Cardiac muscle cell (in vitro differentiated cells and primary cell): ENCODE data around the gene CLEC4D. TPM values are rescaled to one million over a fixed set of nuclear protein-coding genes. Genes with fewer than 3 reads are reported as not detected.
"Not testable (repeated sequence)": the region's sequence is repeated elsewhere in the genome, so short reads cannot be mapped to it uniquely, and the experiment has no call there.

Experiments used
- DNase-seq, 2 donors: peaks; one replicate each; pipeline versions ENCODE4 v3.0.0 to v3.0.0-alpha.2; 2010 to 2017; ENCODE audit warnings: low read depth in 1 of 2, low spot score in 1 of 2
- H3K27ac ChIP-seq: fragments of 200-600 bp; sonication (generic); 2 replicates; pipeline ENCODE4 v1.5.1; 2016
- H3K27me3 ChIP-seq: fragments of 200-600 bp; sonication (generic); 2 replicates; pipeline ENCODE4 v1.6.0; 2016; ENCODE audit warnings: control low read depth
- H3K36me3 ChIP-seq: fragments of 200-600 bp; sonication (generic); 2 replicates; pipeline ENCODE4 v1.5.1; 2016; ENCODE audit warnings: control low read depth
- H3K4me1 ChIP-seq: fragments of 200-600 bp; sonication (generic); 2 replicates; pipeline ENCODE4 v1.8.1; 2017; ENCODE audit warnings: low read depth, mild to moderate bottlenecking, mixed run types
- H3K4me3 ChIP-seq: fragments of 200-600 bp; sonication (generic); 2 replicates; pipeline ENCODE4 v1.5.1; 2016; ENCODE audit warnings: mild to moderate bottlenecking
- H3K9me3 ChIP-seq: fragments of 200-600 bp; sonication (generic); 2 replicates; pipeline ENCODE4 v1.5.1; 2017; ENCODE audit warnings: low read depth, mild to moderate bottlenecking, control low read depth
- polyA plus RNA-seq: library from polyadenylated mRNA; unstranded; fragments of >200 nt; fragmentation: Nextera tagmentation; extraction: Ambion mirVana; gene quantifications from 2 replicates; pipeline ENCODE4 v1.2.1, GENCODE V29; 2016
- total RNA-seq: library from RNA; depleted of rRNA; stranded (reverse); fragments of >200 nt; gene quantifications from 2 replicates; pipeline ENCODE4 v1.2.3, GENCODE V29; 2016
- TF ChIP-seq, protein P1 (sequence below): IDR thresholded peaks from 2 replicates; pipeline ENCODE4 v1.5.1; 2012; ENCODE audit warnings: low read depth, mild to moderate bottlenecking, low read length

Gene CLEC4D
- total and polyA plus RNA-seq, 2 experiments from 2014 or later, result 0.45 TPM; not detected in 1

DNA sequence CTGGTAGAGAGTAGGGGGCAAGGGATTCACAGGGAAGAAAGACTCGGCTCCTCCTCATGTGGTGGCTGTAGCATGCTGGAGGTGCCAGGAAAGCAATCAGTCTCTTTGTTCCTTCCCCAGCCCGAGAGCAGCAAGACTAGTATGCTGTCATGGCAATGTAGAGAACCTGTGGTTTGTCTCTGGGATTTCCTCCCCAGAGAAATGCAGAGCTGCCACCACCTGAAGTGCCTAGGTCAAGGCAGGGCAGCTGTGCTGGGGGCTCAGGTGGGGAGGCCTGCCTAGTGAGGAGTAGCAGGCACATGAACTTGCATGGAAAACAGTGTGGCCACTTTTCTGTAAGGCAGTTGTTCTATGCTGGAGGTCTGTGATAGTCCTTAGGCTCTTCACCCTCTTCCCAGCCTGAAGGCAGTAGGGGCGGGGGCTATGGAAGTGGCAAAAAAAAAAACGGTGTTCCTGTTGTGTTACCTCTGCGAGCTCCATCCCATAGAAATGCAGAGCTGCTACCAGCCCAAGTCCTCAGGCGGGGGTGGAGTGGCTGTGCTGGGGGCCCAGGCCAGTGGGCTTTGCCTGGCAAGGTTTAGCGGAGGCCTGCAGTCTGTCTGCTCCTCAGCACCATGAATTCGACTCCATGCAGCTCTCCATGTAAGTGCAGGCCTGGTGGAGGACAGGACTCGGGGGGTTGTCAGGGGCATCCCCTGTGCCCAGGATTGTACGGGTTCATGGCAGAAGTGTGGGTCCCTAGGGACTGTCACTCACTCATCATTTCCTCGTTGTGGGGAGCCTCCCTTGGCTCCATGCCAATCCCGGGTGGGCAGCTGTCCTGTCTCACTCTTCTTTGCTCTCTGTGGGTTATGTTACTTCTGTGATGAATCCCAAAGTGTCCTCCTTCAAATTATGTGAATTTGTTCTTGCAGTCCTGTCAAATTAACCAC, 4.1 kb upstream of the CLEC4D start:
- Histone ChIP-seq H3K4me3 (no peak overlapping the region), H3K9me3 (no peaks in the 10 kb centered on the region), H3K36me3 (no peaks in the 10 kb centered on the region), H3K4me1 (peaks cover 7% of the 10 kb centered on the region), H3K27ac (no peak overlapping the region), H3K27me3 (no peaks in the 10 kb centered on the region)
- peak in 1 of 2 donors; percentile 6 for DNase-seq
- TF ChIP-seq, protein P1, sequence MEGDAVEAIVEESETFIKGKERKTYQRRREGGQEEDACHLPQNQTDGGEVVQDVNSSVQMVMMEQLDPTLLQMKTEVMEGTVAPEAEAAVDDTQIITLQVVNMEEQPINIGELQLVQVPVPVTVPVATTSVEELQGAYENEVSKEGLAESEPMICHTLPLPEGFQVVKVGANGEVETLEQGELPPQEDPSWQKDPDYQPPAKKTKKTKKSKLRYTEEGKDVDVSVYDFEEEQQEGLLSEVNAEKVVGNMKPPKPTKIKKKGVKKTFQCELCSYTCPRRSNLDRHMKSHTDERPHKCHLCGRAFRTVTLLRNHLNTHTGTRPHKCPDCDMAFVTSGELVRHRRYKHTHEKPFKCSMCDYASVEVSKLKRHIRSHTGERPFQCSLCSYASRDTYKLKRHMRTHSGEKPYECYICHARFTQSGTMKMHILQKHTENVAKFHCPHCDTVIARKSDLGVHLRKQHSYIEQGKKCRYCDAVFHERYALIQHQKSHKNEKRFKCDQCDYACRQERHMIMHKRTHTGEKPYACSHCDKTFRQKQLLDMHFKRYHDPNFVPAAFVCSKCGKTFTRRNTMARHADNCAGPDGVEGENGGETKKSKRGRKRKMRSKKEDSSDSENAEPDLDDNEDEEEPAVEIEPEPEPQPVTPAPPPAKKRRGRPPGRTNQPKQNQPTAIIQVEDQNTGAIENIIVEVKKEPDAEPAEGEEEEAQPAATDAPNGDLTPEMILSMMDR, result no peak

DNA sequence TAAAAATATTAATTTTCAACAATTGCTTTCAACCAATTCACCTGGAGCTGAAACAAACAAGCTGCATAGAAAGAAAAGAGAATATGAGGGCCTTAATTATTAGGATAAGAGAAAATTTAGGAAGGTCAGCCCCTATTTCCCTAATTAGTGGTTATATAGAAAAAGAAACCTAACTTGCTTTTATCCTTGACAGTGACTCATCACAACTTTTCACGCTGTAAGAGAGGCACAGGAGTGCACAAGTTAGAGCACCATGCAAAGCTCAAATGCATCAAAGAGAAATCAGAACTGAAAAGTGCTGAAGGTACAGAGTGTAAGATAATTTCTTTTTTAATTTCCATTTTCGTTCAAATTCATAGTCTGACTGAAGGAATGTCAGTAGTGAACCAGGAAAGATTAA, 4.7 kb downstream of the CLEC4D start:
- TF ChIP-seq, protein P1, result no peak

DNA sequence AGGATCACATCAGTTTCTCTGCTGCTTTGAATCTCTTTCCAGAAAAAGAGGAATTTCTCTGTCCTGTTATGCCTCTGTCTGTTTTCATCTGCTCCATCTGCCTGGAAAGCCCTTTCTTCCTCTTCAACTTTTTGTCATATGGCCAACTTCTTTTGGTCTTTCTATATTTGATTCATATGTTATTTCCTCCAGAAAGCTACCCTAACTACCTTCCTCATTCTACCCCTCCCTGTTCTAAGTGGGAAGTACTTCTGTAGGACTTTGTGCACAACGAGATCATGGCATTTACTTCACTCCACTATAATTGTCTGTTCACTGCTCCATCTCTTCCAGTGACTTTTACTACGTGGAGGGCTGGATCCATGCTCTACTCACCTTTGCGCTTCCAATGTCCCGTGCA, 5.9 kb downstream of the CLEC4D start:
- no peak overlapping the region for H3K27ac ChIP-seq
- DNase-seq, result no peak
- TF ChIP-seq, protein P1, result no peak
- no peaks in the 10 kb centered on the region for H3K36me3 ChIP-seq
- no peaks in the 10 kb centered on the region for H3K27me3 ChIP-seq
- H3K4me3 ChIP-seq, result no peak overlapping the region
- H3K9me3 ChIP-seq, result no peaks in the 10 kb centered on the region
- H3K4me1 ChIP-seq, result no peaks in the 10 kb centered on the region

More for the DNA sequence above, 4.7 kb downstream of the CLEC4D start:
- H3K4me3 ChIP-seq, result no peak overlapping the region
- no peak overlapping the region for H3K27ac ChIP-seq
- H3K27me3 ChIP-seq, result no peaks in the 10 kb centered on the region
- no peaks in the 10 kb centered on the region for H3K4me1 ChIP-seq
- H3K36me3 ChIP-seq, result no peaks in the 10 kb centered on the region
- DNase-seq, result no peak
- H3K9me3 ChIP-seq, result no peaks in the 10 kb centered on the region

DNA sequence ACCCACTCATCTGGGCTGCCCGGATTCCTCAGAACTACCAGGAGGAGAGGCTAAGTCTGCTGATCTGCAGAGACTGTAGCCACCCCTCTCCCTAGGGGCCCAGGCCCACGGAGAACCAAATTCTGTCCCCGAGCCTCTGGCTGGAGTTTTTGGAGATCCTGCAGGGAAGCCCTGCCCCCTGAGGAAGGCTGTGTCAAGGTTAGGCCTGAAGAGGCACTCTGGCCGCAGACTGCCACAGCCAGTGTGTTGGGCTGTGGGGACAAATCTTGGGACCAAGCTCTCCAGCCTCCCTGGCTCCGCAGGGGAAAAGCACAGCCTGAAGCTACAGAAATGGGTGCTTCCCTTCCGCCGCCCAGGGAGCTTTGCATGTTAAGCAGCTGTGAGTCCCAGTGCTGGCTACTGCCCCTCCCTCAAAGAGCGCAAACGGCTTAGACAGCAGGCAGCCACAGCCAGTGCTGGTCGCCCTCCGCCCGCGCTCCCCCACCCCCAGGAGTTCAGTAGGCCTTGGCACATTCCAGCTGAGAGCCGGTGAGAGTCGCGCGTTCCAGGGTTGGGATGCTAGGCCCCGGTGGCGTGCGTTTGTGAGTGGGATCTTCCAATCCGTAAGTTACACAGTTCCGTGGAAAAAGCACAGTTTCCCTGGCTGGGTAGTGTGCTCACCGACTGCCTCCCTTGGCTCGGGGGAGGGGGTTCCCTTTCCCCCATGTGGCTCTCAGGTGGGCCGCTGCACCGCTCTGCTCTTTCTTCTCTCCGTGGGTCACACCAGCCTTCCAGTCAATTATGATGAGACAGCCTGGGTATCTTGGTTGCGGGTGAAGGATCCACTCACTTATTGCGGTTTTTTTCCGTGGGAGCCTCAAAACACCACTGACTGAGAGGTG, 14.2 kb downstream of the CLEC4D start:
- no peaks in the 10 kb centered on the region for H3K27me3 ChIP-seq
- DNase-seq, result no peak
- no peaks in the 10 kb centered on the region for H3K9me3 ChIP-seq
- TF ChIP-seq, protein P1, result no peak
- H3K36me3 ChIP-seq, result no peaks in the 10 kb centered on the region
- no peak overlapping the region for H3K4me3 ChIP-seq
- no peaks in the 10 kb centered on the region for H3K4me1 ChIP-seq
- no peak overlapping the region for H3K27ac ChIP-seq

DNA sequence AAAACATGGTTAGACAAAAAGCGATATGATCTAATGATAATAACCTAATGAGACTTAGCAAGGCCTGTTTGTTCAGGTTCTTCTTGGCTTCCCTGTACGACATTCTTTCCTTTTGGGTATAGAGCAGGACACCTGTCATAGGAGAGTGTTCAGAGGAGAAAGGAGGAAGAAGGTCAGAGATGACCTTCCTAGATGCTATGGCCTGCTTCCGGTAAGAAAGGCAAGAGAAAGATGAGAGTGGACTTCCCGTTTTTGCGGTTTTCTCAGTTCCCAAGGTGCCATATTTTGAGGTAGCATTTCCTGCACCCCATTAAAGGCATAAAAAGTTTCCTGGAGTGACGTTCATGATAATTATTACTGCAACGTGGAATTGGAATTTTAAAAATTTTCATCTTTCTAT, 18.7 kb downstream of the CLEC4D start:
- Histone ChIP-seq H3K4me3 (no peak overlapping the region), H3K9me3 (no peaks in the 10 kb centered on the region), H3K4me1 (no peaks in the 10 kb centered on the region), H3K27ac (no peak overlapping the region), H3K27me3 (no peaks in the 10 kb centered on the region), H3K36me3 (no peaks in the 10 kb centered on the region)
- no peak for DNase-seq
- TF ChIP-seq, protein P1, result no peak

DNA sequence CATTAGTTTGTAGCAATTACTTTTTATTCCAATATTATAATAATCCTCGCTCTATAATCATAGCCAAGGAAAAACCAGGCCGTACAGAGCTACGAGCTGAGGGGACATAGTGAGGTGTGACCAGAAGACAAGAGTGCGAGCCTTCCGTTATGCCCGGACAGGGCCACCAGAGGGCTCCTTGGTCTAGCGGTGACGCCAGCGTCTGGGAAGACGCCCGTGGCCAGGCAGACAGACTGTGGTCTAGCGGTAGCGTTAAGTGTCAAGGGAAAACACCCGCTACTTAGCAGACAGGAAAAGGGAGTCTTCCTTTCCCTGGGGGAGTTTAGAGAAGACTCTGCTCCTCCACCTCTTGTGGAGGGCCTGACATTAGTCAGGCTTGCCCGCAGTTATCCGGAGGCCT, 24.5 kb downstream of the CLEC4D start:
- H3K36me3 ChIP-seq, H3K4me3 ChIP-seq, H3K4me1 ChIP-seq, H3K9me3 ChIP-seq, DNase-seq, H3K27ac ChIP-seq, H3K27me3 ChIP-seq: not testable (repeated sequence)

DNA sequence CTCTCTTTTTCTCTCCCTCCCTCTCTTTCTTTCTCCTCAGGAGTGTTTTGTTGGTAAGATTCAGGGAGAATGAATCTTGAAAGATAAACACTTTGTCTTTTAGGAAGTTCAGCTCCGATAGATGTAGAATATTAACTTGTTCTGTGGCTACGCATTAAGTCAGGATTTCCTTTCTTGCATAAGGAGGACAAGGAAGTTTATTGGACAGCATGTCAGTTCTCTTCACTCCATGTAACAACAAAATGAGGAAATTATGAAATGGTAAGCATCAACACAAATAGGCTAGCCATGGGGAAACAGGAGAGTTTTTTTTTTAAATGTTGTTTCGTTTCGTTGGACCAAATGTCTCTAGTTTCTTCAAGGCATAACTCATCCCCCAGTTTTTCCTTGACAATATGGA, 27.5 kb downstream of the CLEC4D start, which contains the start of gene CLEC4E:
Gene CLEC4E, minus strand, starts transcription at position 75 of the 400 bp plus-strand sequence. CDS start 108 bp downstream, outside the sequence.
- H3K27me3 ChIP-seq, H3K4me1 ChIP-seq, H3K4me3 ChIP-seq, DNase-seq, H3K36me3 ChIP-seq, H3K9me3 ChIP-seq, H3K27ac ChIP-seq: not testable (repeated sequence)
